K562 (cell line): Measurements from ENCODE around the gene CCDC116. TPM values are rescaled to one million over a fixed set of nuclear protein-coding genes. Genes with fewer than 3 reads are reported as not detected.
A peak's percentile ranks its signal among the peaks of the same experiment; 100 is the strongest.

Experiments
- BCOR ChIP-seq: fragments of 450-650 bp; IDR thresholded peaks from 2 replicates; pipeline ENCODE4 v1.6.1; 2016
- CHCHD3 ChIP-seq: fragments of 250-450 bp; sonication (Bioruptor Pico); IDR thresholded peaks from 2 replicates; pipeline ENCODE4 v2.1.2; 2022; ENCODE audit warnings: mild to moderate bottlenecking
- CTCFL ChIP-seq: IDR thresholded peaks from 2 replicates; pipeline ENCODE4 v1.6.1; 2011; ENCODE audit warnings: borderline replicate concordance, low read depth, mild to moderate bottlenecking, moderate library complexity, low read length; ENCODE audit not compliant: insufficient read depth, poor library complexity, severe bottlenecking
- E2F4 ChIP-seq: sonication (generic); formaldehyde crosslinking; IDR thresholded peaks from 2 replicates; pipeline ENCODE4 v1.8.0; 2022; ENCODE audit warnings: mild to moderate bottlenecking, low read depth, missing genetic modification reagents
- HNRNPL ChIP-seq: fragments of 200-400 bp; formaldehyde crosslinking; IDR thresholded peaks from 2 replicates; pipeline ENCODE4 v1.6.1; 2017; ENCODE audit warnings: low read depth, mild to moderate bottlenecking, low read length
- IRF9 ChIP-seq: fragments of 450-650 bp; IDR thresholded peaks from 2 replicates; pipeline ENCODE4 v1.6.1; 2016; ENCODE audit warnings: missing biosample characterization, missing genetic modification characterization
- MCM3 ChIP-seq: fragments of 450-650 bp; IDR thresholded peaks from 2 replicates; pipeline ENCODE4 v1.6.1; 2016
- NCOA1 ChIP-seq: fragments of 450-650 bp; IDR thresholded peaks from 2 replicates; pipeline ENCODE4 v1.6.1; 2016; ENCODE audit warnings: low read depth
- POU5F1 ChIP-seq: fragments of 150-350 bp; IDR thresholded peaks from 2 replicates; pipeline ENCODE4 v1.6.1; 2014; ENCODE audit warnings: borderline replicate concordance, low read length, low read depth, mild to moderate bottlenecking; ENCODE audit not compliant: partially characterized antibody
- RBM17 ChIP-seq: fragments of 200-400 bp; formaldehyde crosslinking; IDR thresholded peaks from 2 replicates; pipeline ENCODE4 v1.6.1; 2017; ENCODE audit warnings: low read depth, mild to moderate bottlenecking, low read length, borderline replicate concordance
- RBM22 ChIP-seq: fragments of 200-400 bp; formaldehyde crosslinking; IDR thresholded peaks from 2 replicates; pipeline ENCODE4 v1.6.1; 2018; ENCODE audit warnings: low read length, low read depth; ENCODE audit not compliant: poor library complexity, severe bottlenecking
- RBM34 ChIP-seq: fragments of 200-400 bp; formaldehyde crosslinking; IDR thresholded peaks from 2 replicates; pipeline ENCODE4 v1.6.1; 2018; ENCODE audit warnings: low read length, borderline replicate concordance; ENCODE audit not compliant: insufficient read depth
- RFX1 ChIP-seq: fragments of 450-650 bp; IDR thresholded peaks from 2 replicates; pipeline ENCODE4 v1.6.1; 2016; ENCODE audit warnings: mild to moderate bottlenecking, moderate library complexity
- RFX7 ChIP-seq: fragments of 250-450 bp; sonication (Bioruptor Pico); IDR thresholded peaks from 2 replicates; pipeline ENCODE4 v1.5.1; 2021; ENCODE audit warnings: mild to moderate bottlenecking
- SAFB ChIP-seq: fragments of 200-400 bp; formaldehyde crosslinking; IDR thresholded peaks from 2 replicates; pipeline ENCODE4 v1.6.1; 2017; ENCODE audit warnings: low read depth, low read length, borderline replicate concordance
- SAP30 ChIP-seq: fragments of 200-600 bp; sonication (generic); IDR thresholded peaks from 2 replicates; pipeline ENCODE4 v1.6.1; 2012; ENCODE audit warnings: borderline replicate concordance, low read depth, mild to moderate bottlenecking, moderate library complexity, low read length, control low read depth, inconsistent platforms; ENCODE audit not compliant: insufficient read depth, poor library complexity, severe bottlenecking
- SIX5 ChIP-seq, 2 experiments: IDR thresholded peaks; 2 replicates each; pipeline ENCODE4 v1.6.1; 2011; ENCODE audit warnings: low read length in 2 of 2, borderline replicate concordance in 1 of 2, low read depth in 1 of 2, mild to moderate bottlenecking in 1 of 2, moderate library complexity in 1 of 2; ENCODE audit not compliant: insufficient read depth in 1 of 2
- STAT5B ChIP-seq: fragments of 250-450 bp; sonication (Bioruptor Pico); IDR thresholded peaks from 2 replicates; pipeline ENCODE4 v1.8.0; 2021; ENCODE audit warnings: mild to moderate bottlenecking, inconsistent platforms
- TBL1XR1 ChIP-seq, 2 experiments: IDR thresholded peaks; 2 replicates each; pipeline ENCODE4 v1.6.1; 2012; ENCODE audit warnings: improper control_type of control experiment in 2 of 2, low read length in 2 of 2, mild to moderate bottlenecking in 1 of 2
- TCFL5 ChIP-seq: fragments of 250-450 bp; sonication (Bioruptor Pico); conservative IDR thresholded peaks from 2 replicates; pipeline ENCODE4 v1.6.1; 2021; ENCODE audit warnings: mild to moderate bottlenecking, moderate library complexity, matching md5 sums
- ZBTB26 ChIP-seq: fragments of 450-650 bp; formaldehyde crosslinking; IDR thresholded peaks from 2 replicates; pipeline ENCODE4 v1.4.0; 2022; ENCODE audit warnings: missing genetic modification characterization
- ZFP36 ChIP-seq: fragments of 150-350 bp; IDR thresholded peaks from 2 replicates; pipeline ENCODE4 v1.6.1; 2018; ENCODE audit warnings: low read length, low read depth; ENCODE audit not compliant: partially characterized antibody
- ZFPM2 ChIP-seq: fragments of 250-450 bp; sonication (Bioruptor Pico); IDR thresholded peaks from 2 replicates; pipeline ENCODE4 v1.5.1; 2022; ENCODE audit warnings: mild to moderate bottlenecking
- ZNF224 ChIP-seq: sonication (generic); formaldehyde crosslinking; IDR thresholded peaks from 2 replicates; pipeline ENCODE4 v1.8.0; 2022; ENCODE audit warnings: mild to moderate bottlenecking, missing genetic modification reagents
- ZNF764 ChIP-seq: fragments of 250-450 bp; sonication (Bioruptor Pico); IDR thresholded peaks from 2 replicates; pipeline ENCODE4 v1.4.0; 2020; ENCODE audit warnings: low read depth, mild to moderate bottlenecking, moderate library complexity
- polyA plus RNA-seq, 8 experiments: library from polyadenylated mRNA; depleted of rRNA in 4 of 8; stranded (reverse) in 5 of 8; unstranded in 3 of 8; fragments of >200 nt; fragmentation: Nextera tagmentation in 2 of 8; fragmentation: Illumina TruSeq in 1 of 8; extraction: Ambion mirVana in 2 of 8; extraction: Trizol in 1 of 8; gene quantifications; 2 replicates each; pipeline versions ENCODE4 v1.2.1 to v1.2.3, GENCODE V29; 2011 to 2014; ENCODE audit warnings: inconsistent platforms in 1 of 8, missing spikeins in 1 of 8
- total RNA-seq, 7 experiments: library from RNA; depleted of rRNA in 6 of 7; stranded (reverse); fragments of >200 nt in 6 of 7; fragmentation: Illumina TruSeq in 2 of 7; extraction: Trizol in 2 of 7; gene quantifications; 2 replicates each; pipeline versions ENCODE4 v1.2.1 to v1.2.3, GENCODE V29; 2011 to 2021; ENCODE audit warnings: low replicate concordance in 1 of 7

The CCDC116 gene
- total and polyA plus RNA-seq, 9 of the 15 experiments (the other 6 are each of a cell fraction or from before 2014, with no cell fraction given) = 1.6 to 11.3 (median 4.7) TPM

- TF ChIP-seq SIX5 (IDR thresholded peaks at IDR 0.05; ENCODE audit: borderline replicate concordance in 1 of 2, insufficient read depth in 1 of 2, low read depth in 1 of 2, low read length in 2 of 2) (no peak), CHCHD3 (CRISPR knock-in tag) (no peak), STAT5B (CRISPR knock-in tag) (no peak), NCOA1 (no peak), IRF9 (tag) (no peak), RBM22 (no peak), BCOR (no peak), RFX1 (no peak), HNRNPL (no peak), SAFB (no peak), ZNF764 (CRISPR knock-in tag) (no peak), RBM34 (no peak), RFX7 (CRISPR knock-in tag) (no peak), ZFPM2 (no peak), E2F4 (CRISPR knock-in tag) (no peak), RBM17 (no peak), MCM3 (no peak), TBL1XR1 (IDR thresholded peaks at IDR 0.05; ENCODE audit: low read length in 2 of 2) (peak; percentile 51 to 80), CTCFL (no peak), ZBTB26 (no peak), TCFL5 (no peak), POU5F1 (peak; percentile 17), SAP30 (no peak), ZNF224 (CRISPR knock-in tag) (no peak), ZFP36 (peak; percentile 3)
Measured at GRCh38 chr22:21651521-21652009, 19.0 kb downstream of the CCDC116 start (continued).
